Astrocyte (in vitro differentiated cells and primary cell): ENCODE data around the gene FGF2. TPM values are rescaled to one million over a fixed set of nuclear protein-coding genes. Genes with fewer than 3 reads are reported as not detected.
A peak's percentile ranks its signal among the peaks of the same experiment; 100 is the strongest.

ENCODE experiments used
- DNase-seq: peaks from one replicate; pipeline ENCODE4 v3.0.0-alpha.2; 2010; ENCODE audit warnings: low read depth
- FAIRE-seq: peaks from 2 replicates; lab custom pipeline; 2011; peaks lifted over from hg19 to GRCh38; lab: Jason Lieb, UNC
- H2AFZ ChIP-seq: 2 replicates; pipeline ENCODE4 v1.6.0; 2012; ENCODE audit warnings: low read depth, low read length, inconsistent platforms
- H3K27ac ChIP-seq: 2 replicates; pipeline ENCODE4 v1.5.1; 2011; ENCODE audit warnings: low read depth, low read length, inconsistent platforms
- H3K27me3 ChIP-seq: 2 replicates; pipeline ENCODE4 v1.6.0; 2011; ENCODE audit warnings: low read length, inconsistent platforms; ENCODE audit not compliant: insufficient read depth
- H3K36me3 ChIP-seq: 2 replicates; pipeline ENCODE4 v1.5.1; 2011; ENCODE audit warnings: low read length, inconsistent platforms; ENCODE audit not compliant: insufficient read depth
- H3K4me1 ChIP-seq: 2 replicates; pipeline ENCODE4 v1.5.1; 2011; ENCODE audit warnings: low read length, inconsistent platforms; ENCODE audit not compliant: insufficient read depth
- H3K4me2 ChIP-seq: 2 replicates; pipeline ENCODE4 v1.6.0; 2012; ENCODE audit warnings: low read length, inconsistent platforms
- H3K4me3 ChIP-seq: 2 replicates; pipeline ENCODE4 v1.5.1; 2011; ENCODE audit warnings: low read depth, mild to moderate bottlenecking, low read length, inconsistent platforms; ENCODE audit not compliant: insufficient read depth
- H3K79me2 ChIP-seq: 2 replicates; pipeline ENCODE4 v1.6.0; 2012; ENCODE audit warnings: mild to moderate bottlenecking, low read length, inconsistent platforms; ENCODE audit not compliant: insufficient read depth
- H3K9ac ChIP-seq: 2 replicates; pipeline ENCODE4 v1.6.0; 2012; ENCODE audit warnings: mild to moderate bottlenecking, low read length, inconsistent platforms
- H3K9me3 ChIP-seq: 2 replicates; pipeline ENCODE4 v1.5.1; 2012; ENCODE audit warnings: low read depth, mild to moderate bottlenecking, low read length, inconsistent platforms; ENCODE audit not compliant: insufficient read depth
- H4K20me1 ChIP-seq: 2 replicates; pipeline ENCODE4 v1.6.0; 2012; ENCODE audit warnings: low read length, inconsistent platforms; ENCODE audit not compliant: insufficient read depth
- H3K27ac Mint-ChIP-seq: one replicate; pipeline ENCODE4 v1.8.0; 2021; ENCODE audit warnings: mild to moderate bottlenecking, mixed read lengths; ENCODE audit not compliant: unreplicated experiment
- H3K27me3 Mint-ChIP-seq: one replicate; pipeline ENCODE4 v1.8.0; 2021; ENCODE audit warnings: low read depth, mixed read lengths; ENCODE audit not compliant: unreplicated experiment
- H3K36me3 Mint-ChIP-seq: one replicate; pipeline ENCODE4 v1.8.0; 2021; ENCODE audit warnings: low read depth, mixed read lengths; ENCODE audit not compliant: unreplicated experiment
- H3K4me1 Mint-ChIP-seq: one replicate; pipeline ENCODE4 v1.8.0; 2021; ENCODE audit warnings: low read depth, mixed read lengths; ENCODE audit not compliant: unreplicated experiment
- H3K4me3 Mint-ChIP-seq: one replicate; pipeline ENCODE4 v1.8.0; 2021; ENCODE audit warnings: mild to moderate bottlenecking, moderate library complexity, mixed read lengths; ENCODE audit not compliant: unreplicated experiment
- H3K9me3 Mint-ChIP-seq: one replicate; pipeline ENCODE4 v1.8.0; 2021; ENCODE audit warnings: mild to moderate bottlenecking, mixed read lengths; ENCODE audit not compliant: unreplicated experiment
- CTCF ChIP-seq: IDR thresholded peaks from 2 replicates; pipeline ENCODE4 v1.5.1; 2011; ENCODE audit warnings: low read depth, mild to moderate bottlenecking, inconsistent platforms, low read length, moderate library complexity; ENCODE audit not compliant: insufficient read depth
- EZH2 ChIP-seq: IDR thresholded peaks from 2 replicates; pipeline ENCODE4 v1.6.1; 2012; ENCODE audit warnings: mild to moderate bottlenecking, low read length, inconsistent platforms; ENCODE audit not compliant: insufficient read depth
- total RNA-seq: library from RNA; stranded (reverse); gene quantifications from 2 replicates; pipeline ENCODE4 v1.2.1, GENCODE V29; 2021

The FGF2 gene
- total RNA-seq, 1 donor from 2014 or later: 38.4 TPM

DNA sequence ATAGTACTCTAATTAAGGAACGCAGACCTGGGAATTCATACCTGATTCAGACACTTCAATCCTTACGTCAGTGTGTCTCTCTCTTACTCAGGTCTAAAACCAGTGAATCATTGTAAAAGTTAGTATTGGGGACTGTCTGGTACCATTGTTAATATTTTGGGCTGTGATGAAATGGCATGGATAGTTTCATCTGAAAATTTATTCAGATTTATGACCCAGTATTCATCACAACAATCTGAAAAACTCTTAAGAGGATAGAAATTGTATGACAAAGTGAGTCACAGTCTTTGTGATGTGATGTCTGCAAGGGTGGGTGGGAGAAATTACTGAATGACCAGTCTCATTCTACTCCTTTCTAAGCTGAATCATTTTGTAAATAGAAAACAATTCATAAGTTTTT, 10.3 kb downstream of the FGF2 start:
- no peak overlapping the region for H2AFZ ChIP-seq
- Mint-ChIP-seq H3K27me3 (no peaks in the 10 kb centered on the region), H3K4me3 (no peak overlapping the region), H3K4me1 (peaks cover 27% of the 10 kb centered on the region), H3K27ac (no peak overlapping the region), H3K9me3 (peaks cover 2% of the 10 kb centered on the region), H3K36me3 (peaks cover 9% of the 10 kb centered on the region)
- peak overlapping the region; percentile 4 for H3K4me2 ChIP-seq
- peak; percentile 39 for FAIRE-seq
- H3K36me3 ChIP-seq: peaks cover 7% of the 10 kb centered on the region
- peak; percentile 61 for DNase-seq
- H4K20me1 ChIP-seq: peaks cover 22% of the 10 kb centered on the region
- H3K4me3 ChIP-seq: no peak overlapping the region
- H3K9ac ChIP-seq: no peak overlapping the region
- H3K27me3 ChIP-seq: no peaks in the 10 kb centered on the region
- TF ChIP-seq CTCF: no peak
- TF ChIP-seq EZH2: no peak
- peak overlapping the region; percentile 14 for H3K27ac ChIP-seq
- H3K4me1 ChIP-seq: peaks cover 10% of the 10 kb centered on the region
- no peaks in the 10 kb centered on the region for H3K9me3 ChIP-seq
- peaks cover 98% of the 10 kb centered on the region for H3K79me2 ChIP-seq

GRCh38 chr4:122838034-122838433, 11.4 kb downstream of the FGF2 start:
- DNase-seq: no peak
- H3K9me3 Mint-ChIP-seq: peaks cover 2% of the 10 kb centered on the region
- no peak overlapping the region for H3K4me3 Mint-ChIP-seq
- H3K9me3 ChIP-seq: no peaks in the 10 kb centered on the region
- peaks cover 18% of the 10 kb centered on the region for H3K4me1 Mint-ChIP-seq
- no peaks in the 10 kb centered on the region for H3K27me3 Mint-ChIP-seq
- peaks cover 9% of the 10 kb centered on the region for H3K36me3 Mint-ChIP-seq
- no peak overlapping the region for H3K4me3 ChIP-seq
- no peak overlapping the region for H3K9ac ChIP-seq
- TF ChIP-seq EZH2 (no peak), CTCF (no peak)
- no peak overlapping the region for H2AFZ ChIP-seq
- H3K27ac ChIP-seq: no peak overlapping the region
- no peak overlapping the region for H3K27ac Mint-ChIP-seq
- H3K4me1 ChIP-seq: peaks cover 5% of the 10 kb centered on the region
- no peak overlapping the region for H3K4me2 ChIP-seq
- H3K36me3 ChIP-seq: peaks cover 7% of the 10 kb centered on the region
- H4K20me1 ChIP-seq: peaks cover 23% of the 10 kb centered on the region
- no peak for FAIRE-seq
- no peaks in the 10 kb centered on the region for H3K27me3 ChIP-seq
- H3K79me2 ChIP-seq: peaks cover 97% of the 10 kb centered on the region

DNA sequence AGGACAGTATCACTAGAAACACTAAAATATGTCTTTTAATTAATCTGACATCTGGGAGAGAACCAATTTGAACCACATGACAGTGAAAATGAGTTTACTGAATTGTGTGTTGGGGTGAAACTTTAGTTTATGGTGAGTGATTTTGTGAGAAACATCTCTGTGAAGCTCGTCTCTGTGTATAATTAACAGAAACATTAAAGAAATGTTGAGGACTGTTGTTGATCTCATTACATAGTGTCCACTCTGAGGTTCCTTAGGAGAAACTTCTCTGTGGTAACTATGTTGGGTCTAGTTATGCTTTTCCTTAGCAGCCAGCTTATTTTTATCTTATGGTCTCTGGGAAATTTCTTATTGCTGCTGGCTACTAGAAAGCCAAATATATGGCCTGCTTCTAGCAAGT, 15.8 kb downstream of the FGF2 start:
- peak; percentile 17 for FAIRE-seq
- Histone ChIP-seq H3K27me3 (no peaks in the 10 kb centered on the region), H4K20me1 (peaks cover 30% of the 10 kb centered on the region), H3K4me2 (no peak overlapping the region), H3K36me3 (peaks cover 7% of the 10 kb centered on the region), H3K9me3 (no peaks in the 10 kb centered on the region), H3K4me1 (peaks cover 4% of the 10 kb centered on the region), H3K79me2 (peaks cover 96% of the 10 kb centered on the region), H3K4me3 (no peak overlapping the region), H3K9ac (no peak overlapping the region), H3K27ac (no peak overlapping the region), H2AFZ (no peak overlapping the region)
- no peaks in the 10 kb centered on the region for H3K27me3 Mint-ChIP-seq
- H3K36me3 Mint-ChIP-seq: peaks cover 15% of the 10 kb centered on the region
- H3K9me3 Mint-ChIP-seq: peaks cover 5% of the 10 kb centered on the region
- peaks cover 22% of the 10 kb centered on the region for H3K4me1 Mint-ChIP-seq
- TF ChIP-seq CTCF (no peak), EZH2 (no peak)
- no peak for DNase-seq
- no peak overlapping the region for H3K27ac Mint-ChIP-seq
- no peak overlapping the region for H3K4me3 Mint-ChIP-seq
